ENCODE results near the gene SLC47A2. TPM values are rescaled to one million over a fixed set of nuclear protein-coding genes. Genes with fewer than 3 reads are reported as not detected.
A peak's percentile ranks its signal among the peaks of the same experiment; 100 is the strongest.

Gene SLC47A2
- total and polyA plus RNA-seq, 2 of the 13 experiments (the other 11 are each of a cell fraction or from before 2014, with no cell fraction given): 0.04 TPM; not detected in 1

DNA sequence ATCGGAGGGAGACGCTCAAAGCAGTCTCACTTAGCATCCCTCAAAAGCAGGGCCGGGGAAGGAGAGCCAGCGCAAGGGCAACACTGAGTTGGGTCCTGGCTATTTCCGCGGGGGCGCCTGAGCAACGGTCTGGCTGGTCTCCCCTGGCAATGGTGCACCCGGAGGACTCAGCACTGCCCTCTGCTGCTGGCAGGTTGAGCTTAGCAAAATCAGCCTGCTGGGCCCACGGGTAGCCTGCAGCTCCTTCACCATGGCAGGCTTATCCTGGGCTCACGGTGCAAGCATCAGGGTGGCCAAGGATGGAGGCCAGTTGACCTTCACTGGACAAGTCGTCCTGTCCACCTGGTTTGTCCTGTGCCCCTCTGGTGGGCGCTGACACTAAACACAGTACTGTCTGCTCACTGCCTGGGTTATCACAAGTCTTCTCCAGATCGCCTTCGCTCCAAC is 46.2 kb upstream of the SLC47A2 start (continued):
- no peak for TF ChIP-seq TCF12 (IDR thresholded peaks at IDR 0.05)
- TF ChIP-seq TCF12 (CRISPR knock-in tag; IDR thresholded peaks at IDR 0.05): no peak
- TF ChIP-seq LCORL (IDR thresholded peaks at IDR 0.05): no peak
- TF ChIP-seq LCORL (CRISPR knock-in tag; IDR thresholded peaks at IDR 0.05): peak; percentile 57; the same call in 1 of the 2 replicates
- TF ChIP-seq ZNF138 (CRISPR knock-in tag; IDR thresholded peaks at IDR 0.05; ENCODE audit: low read depth): no peak
- TF ChIP-seq RFXAP (CRISPR knock-in tag; IDR thresholded peaks at IDR 0.05; ENCODE audit: borderline replicate concordance): 0 out of 2 replicates have a peak, but pooled peaks have one; percentile 27
- TF ChIP-seq THAP11 (CRISPR knock-in tag; IDR thresholded peaks at IDR 0.05): 0 out of 2 replicates have a peak, but pooled peaks have one; percentile 30
- TF ChIP-seq, protein P1, sequence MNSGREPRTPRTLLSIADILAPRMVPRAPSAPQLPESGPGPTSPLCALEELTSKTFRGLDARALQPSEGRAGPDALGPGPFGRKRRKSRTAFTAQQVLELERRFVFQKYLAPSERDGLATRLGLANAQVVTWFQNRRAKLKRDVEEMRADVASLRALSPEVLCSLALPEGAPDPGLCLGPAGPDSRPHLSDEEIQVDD (CRISPR knock-in tag; IDR thresholded peaks at IDR 0.05; ENCODE audit: borderline replicate concordance): peak; percentile 63; the same call in 1 of the 2 replicates
- TF ChIP-seq HHEX (CRISPR knock-in tag; IDR thresholded peaks at IDR 0.05): no peak
- no peak for TF ChIP-seq GATAD2A (CRISPR knock-in tag; IDR thresholded peaks at IDR 0.05)
- TF ChIP-seq ZNF747 (CRISPR knock-in tag; IDR thresholded peaks at IDR 0.05; ENCODE audit: borderline replicate concordance): no peak
- no peak for TF ChIP-seq ZNF337 (CRISPR knock-in tag; IDR thresholded peaks at IDR 0.05; ENCODE audit: borderline replicate concordance, low read depth)
- TF ChIP-seq, protein P2, sequence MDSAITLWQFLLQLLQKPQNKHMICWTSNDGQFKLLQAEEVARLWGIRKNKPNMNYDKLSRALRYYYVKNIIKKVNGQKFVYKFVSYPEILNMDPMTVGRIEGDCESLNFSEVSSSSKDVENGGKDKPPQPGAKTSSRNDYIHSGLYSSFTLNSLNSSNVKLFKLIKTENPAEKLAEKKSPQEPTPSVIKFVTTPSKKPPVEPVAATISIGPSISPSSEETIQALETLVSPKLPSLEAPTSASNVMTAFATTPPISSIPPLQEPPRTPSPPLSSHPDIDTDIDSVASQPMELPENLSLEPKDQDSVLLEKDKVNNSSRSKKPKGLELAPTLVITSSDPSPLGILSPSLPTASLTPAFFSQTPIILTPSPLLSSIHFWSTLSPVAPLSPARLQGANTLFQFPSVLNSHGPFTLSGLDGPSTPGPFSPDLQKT (CRISPR knock-in tag; IDR thresholded peaks at IDR 0.05; ENCODE audit: borderline replicate concordance): no peak
- TF ChIP-seq ZNF749 (CRISPR knock-in tag; IDR thresholded peaks at IDR 0.05; ENCODE audit: borderline replicate concordance): no peak
- TF ChIP-seq, protein P3, sequence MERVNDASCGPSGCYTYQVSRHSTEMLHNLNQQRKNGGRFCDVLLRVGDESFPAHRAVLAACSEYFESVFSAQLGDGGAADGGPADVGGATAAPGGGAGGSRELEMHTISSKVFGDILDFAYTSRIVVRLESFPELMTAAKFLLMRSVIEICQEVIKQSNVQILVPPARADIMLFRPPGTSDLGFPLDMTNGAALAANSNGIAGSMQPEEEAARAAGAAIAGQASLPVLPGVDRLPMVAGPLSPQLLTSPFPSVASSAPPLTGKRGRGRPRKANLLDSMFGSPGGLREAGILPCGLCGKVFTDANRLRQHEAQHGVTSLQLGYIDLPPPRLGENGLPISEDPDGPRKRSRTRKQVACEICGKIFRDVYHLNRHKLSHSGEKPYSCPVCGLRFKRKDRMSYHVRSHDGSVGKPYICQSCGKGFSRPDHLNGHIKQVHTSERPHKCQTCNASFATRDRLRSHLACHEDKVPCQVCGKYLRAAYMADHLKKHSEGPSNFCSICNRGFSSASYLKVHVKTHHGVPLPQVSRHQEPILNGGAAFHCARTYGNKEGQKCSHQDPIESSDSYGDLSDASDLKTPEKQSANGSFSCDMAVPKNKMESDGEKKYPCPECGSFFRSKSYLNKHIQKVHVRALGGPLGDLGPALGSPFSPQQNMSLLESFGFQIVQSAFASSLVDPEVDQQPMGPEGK (CRISPR knock-in tag; IDR thresholded peaks at IDR 0.05): peak; percentile 75
- TF ChIP-seq DDIT3 (CRISPR knock-in tag; IDR thresholded peaks at IDR 0.05): no peak
- no peak for TF ChIP-seq MTF2 (CRISPR knock-in tag; IDR thresholded peaks at IDR 0.05; ENCODE audit: borderline replicate concordance)
- TF ChIP-seq, protein P4, sequence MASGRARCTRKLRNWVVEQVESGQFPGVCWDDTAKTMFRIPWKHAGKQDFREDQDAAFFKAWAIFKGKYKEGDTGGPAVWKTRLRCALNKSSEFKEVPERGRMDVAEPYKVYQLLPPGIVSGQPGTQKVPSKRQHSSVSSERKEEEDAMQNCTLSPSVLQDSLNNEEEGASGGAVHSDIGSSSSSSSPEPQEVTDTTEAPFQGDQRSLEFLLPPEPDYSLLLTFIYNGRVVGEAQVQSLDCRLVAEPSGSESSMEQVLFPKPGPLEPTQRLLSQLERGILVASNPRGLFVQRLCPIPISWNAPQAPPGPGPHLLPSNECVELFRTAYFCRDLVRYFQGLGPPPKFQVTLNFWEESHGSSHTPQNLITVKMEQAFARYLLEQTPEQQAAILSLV (CRISPR knock-in tag; IDR thresholded peaks at IDR 0.05; ENCODE audit: borderline replicate concordance): no peak
- TF ChIP-seq SMAD9 (CRISPR knock-in tag; IDR thresholded peaks at IDR 0.05): no peak
- no peak for TF ChIP-seq EED (CRISPR knock-in tag; IDR thresholded peaks at IDR 0.05)
- no peak for TF ChIP-seq ZNF207 (IDR thresholded peaks at IDR 0.05; ENCODE audit: borderline replicate concordance)
- TF ChIP-seq, protein P5, sequence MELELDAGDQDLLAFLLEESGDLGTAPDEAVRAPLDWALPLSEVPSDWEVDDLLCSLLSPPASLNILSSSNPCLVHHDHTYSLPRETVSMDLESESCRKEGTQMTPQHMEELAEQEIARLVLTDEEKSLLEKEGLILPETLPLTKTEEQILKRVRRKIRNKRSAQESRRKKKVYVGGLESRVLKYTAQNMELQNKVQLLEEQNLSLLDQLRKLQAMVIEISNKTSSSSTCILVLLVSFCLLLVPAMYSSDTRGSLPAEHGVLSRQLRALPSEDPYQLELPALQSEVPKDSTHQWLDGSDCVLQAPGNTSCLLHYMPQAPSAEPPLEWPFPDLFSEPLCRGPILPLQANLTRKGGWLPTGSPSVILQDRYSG (CRISPR knock-in tag; IDR thresholded peaks at IDR 0.05): no peak
- no peak for TF ChIP-seq ZNF484 (CRISPR knock-in tag; IDR thresholded peaks at IDR 0.05; ENCODE audit: borderline replicate concordance, low read depth)
- TF ChIP-seq HDAC1 (CRISPR knock-in tag; IDR thresholded peaks at IDR 0.05): no peak
- no peak for TF ChIP-seq TRIM22 (IDR thresholded peaks at IDR 0.05)
